RWPE2 (cell line): ENCODE results near the gene HLCS.

Source experiments
- ATAC-seq: fragments of 200-7000 bp; cut with Tn5 transposase; 3 replicates; pipeline ENCODE4 v1.9.1; 2021; ENCODE audit warnings: low read depth
- DNase-seq: peaks from one replicate; pipeline ENCODE4 v3.0.0-alpha.2; 2020; ENCODE audit warnings: low spot score
- H3K27ac ChIP-seq: fragments of 450-650 bp; 2 replicates; pipeline ENCODE4 v1.5.1; 2017; ENCODE audit warnings: mild to moderate bottlenecking; ENCODE audit not compliant: poor library complexity, severe bottlenecking
- H3K27me3 ChIP-seq: fragments of 250-450 bp; sonication (Bioruptor Pico); 2 replicates; pipeline ENCODE4 v1.5.1; 2021; ENCODE audit warnings: mild to moderate bottlenecking, moderate library complexity; ENCODE audit not compliant: insufficient read depth, poor library complexity, severe bottlenecking
- H3K36me3 ChIP-seq: fragments of 250-450 bp; sonication (Bioruptor Pico); 2 replicates; pipeline ENCODE4 v1.5.1; 2020; ENCODE audit warnings: low read depth, mild to moderate bottlenecking, moderate library complexity
- H3K4me1 ChIP-seq: fragments of 250-450 bp; sonication (Bioruptor Pico); 2 replicates; pipeline ENCODE4 v1.5.1; 2021; ENCODE audit warnings: mild to moderate bottlenecking, moderate library complexity; ENCODE audit not compliant: insufficient read depth, poor library complexity, severe bottlenecking
- H3K4me3 ChIP-seq: fragments of 250-450 bp; sonication (Bioruptor Pico); 2 replicates; pipeline ENCODE4 v1.5.1; 2021; ENCODE audit warnings: mild to moderate bottlenecking, moderate library complexity; ENCODE audit not compliant: severe bottlenecking
- H3K9me3 ChIP-seq: fragments of 250-450 bp; sonication (Bioruptor Pico); 2 replicates; pipeline ENCODE4 v1.5.1; 2021; ENCODE audit warnings: mild to moderate bottlenecking, moderate library complexity; ENCODE audit not compliant: severe bottlenecking
- TF ChIP-seq, protein P1 (sequence below): fragments of 450-650 bp; IDR thresholded peaks from one replicate; pipeline ENCODE4 v1.5.1; 2017; ENCODE audit warnings: mild to moderate bottlenecking, moderate library complexity; ENCODE audit not compliant: poor library complexity, severe bottlenecking

HLCS gene

DNA sequence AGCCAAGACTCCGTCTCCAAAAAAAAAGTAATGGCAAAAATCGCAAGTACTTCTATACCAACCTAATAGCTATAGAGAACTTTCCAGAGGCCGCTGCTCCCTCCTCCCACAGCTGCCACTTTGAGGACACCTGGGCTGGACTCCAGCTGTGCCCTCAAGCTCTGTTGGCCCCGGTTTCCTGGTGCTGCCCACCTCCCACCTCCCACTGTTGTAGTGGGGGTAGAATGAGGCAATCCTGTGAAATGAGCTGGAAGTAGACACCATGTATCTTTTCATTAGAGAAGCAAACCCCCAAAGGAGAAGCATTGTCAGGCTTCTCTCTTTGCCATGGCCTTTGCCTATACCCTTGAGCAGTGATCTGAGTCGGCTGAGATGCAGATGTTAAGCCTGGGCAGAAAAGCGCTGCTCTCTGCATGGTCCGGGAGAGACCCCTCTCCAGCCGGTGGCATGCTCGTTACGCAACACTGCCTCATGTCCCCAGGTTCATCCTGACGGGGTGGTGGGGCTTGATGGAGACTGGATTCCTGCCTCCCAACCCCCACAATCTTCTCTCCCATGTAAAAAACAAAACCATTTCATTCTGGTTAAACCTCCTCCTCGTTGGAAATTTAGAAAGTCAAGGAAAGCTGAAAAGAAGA is 227.9 kb downstream of the HLCS start:
- no peak for ATAC-seq
- Histone ChIP-seq H3K27me3 (no peaks in the 10 kb centered on the region), H3K9me3 (no peaks in the 10 kb centered on the region), H3K4me1 (no peaks in the 10 kb centered on the region), H3K4me3 (no peak overlapping the region), H3K27ac (no peak overlapping the region), H3K36me3 (peaks cover 41% of the 10 kb centered on the region)
- TF ChIP-seq, protein P1, sequence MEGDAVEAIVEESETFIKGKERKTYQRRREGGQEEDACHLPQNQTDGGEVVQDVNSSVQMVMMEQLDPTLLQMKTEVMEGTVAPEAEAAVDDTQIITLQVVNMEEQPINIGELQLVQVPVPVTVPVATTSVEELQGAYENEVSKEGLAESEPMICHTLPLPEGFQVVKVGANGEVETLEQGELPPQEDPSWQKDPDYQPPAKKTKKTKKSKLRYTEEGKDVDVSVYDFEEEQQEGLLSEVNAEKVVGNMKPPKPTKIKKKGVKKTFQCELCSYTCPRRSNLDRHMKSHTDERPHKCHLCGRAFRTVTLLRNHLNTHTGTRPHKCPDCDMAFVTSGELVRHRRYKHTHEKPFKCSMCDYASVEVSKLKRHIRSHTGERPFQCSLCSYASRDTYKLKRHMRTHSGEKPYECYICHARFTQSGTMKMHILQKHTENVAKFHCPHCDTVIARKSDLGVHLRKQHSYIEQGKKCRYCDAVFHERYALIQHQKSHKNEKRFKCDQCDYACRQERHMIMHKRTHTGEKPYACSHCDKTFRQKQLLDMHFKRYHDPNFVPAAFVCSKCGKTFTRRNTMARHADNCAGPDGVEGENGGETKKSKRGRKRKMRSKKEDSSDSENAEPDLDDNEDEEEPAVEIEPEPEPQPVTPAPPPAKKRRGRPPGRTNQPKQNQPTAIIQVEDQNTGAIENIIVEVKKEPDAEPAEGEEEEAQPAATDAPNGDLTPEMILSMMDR, result no peak
- DNase-seq, result no peak

DNA sequence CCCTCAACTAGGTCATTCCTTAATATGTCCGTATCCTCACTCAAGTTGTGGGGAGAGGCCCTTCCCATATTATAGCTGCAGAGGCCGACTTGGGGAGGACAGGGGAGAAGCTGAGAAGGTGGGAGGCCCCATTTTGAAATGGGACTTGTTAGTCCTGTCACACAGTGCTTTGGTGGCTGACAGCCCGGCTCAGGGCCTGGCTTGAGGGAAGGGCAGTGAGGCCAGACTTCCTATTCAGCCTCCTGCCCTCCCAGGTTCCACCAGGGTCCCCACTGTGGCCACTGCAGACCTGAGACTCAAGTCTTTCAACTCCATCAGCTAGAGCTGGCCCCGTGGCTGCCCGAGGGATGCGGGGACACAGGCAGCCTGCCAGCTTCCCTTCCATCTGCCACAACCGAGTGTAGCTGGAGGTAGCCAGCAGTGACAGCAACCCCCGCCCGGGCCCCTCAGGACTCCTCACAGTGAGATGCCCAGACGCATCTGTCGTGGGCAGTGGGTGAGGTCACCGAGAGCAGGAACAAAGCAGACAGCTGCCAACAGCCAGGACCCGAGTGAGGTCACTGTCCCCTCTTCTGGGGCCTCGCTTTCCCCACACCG is 230.6 kb downstream of the HLCS start:
- Histone ChIP-seq H3K4me3 (no peak overlapping the region), H3K27me3 (no peaks in the 10 kb centered on the region), H3K36me3 (peaks cover 44% of the 10 kb centered on the region), H3K9me3 (no peaks in the 10 kb centered on the region), H3K4me1 (no peaks in the 10 kb centered on the region), H3K27ac (no peak overlapping the region)
- DNase-seq (no peak), ATAC-seq (no peak)
- TF ChIP-seq, protein P1, result no peak

DNA sequence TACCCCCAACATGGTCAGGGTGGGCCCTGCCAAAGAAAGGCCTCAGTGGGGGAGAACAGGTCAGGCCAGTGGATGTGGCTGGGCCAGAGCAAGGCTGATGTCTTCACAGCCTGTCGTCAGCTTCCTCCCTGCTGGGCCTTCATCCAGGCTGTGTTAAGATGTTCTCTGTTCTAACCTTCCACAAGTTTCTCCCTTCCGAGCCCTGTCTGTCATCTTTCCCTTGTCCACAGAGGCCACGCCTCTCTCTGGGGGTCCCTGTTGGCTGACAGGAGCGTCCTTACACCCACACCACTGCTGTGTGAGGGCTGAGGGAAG is 231.3 kb downstream of the HLCS start:
- Histone ChIP-seq H3K4me1 (no peaks in the 10 kb centered on the region), H3K27me3 (no peaks in the 10 kb centered on the region), H3K4me3 (no peak overlapping the region), H3K36me3 (peaks cover 51% of the 10 kb centered on the region), H3K27ac (no peak overlapping the region), H3K9me3 (no peaks in the 10 kb centered on the region)
- TF ChIP-seq, protein P1, result no peak
- ATAC-seq (no peak), DNase-seq (no peak)

DNA sequence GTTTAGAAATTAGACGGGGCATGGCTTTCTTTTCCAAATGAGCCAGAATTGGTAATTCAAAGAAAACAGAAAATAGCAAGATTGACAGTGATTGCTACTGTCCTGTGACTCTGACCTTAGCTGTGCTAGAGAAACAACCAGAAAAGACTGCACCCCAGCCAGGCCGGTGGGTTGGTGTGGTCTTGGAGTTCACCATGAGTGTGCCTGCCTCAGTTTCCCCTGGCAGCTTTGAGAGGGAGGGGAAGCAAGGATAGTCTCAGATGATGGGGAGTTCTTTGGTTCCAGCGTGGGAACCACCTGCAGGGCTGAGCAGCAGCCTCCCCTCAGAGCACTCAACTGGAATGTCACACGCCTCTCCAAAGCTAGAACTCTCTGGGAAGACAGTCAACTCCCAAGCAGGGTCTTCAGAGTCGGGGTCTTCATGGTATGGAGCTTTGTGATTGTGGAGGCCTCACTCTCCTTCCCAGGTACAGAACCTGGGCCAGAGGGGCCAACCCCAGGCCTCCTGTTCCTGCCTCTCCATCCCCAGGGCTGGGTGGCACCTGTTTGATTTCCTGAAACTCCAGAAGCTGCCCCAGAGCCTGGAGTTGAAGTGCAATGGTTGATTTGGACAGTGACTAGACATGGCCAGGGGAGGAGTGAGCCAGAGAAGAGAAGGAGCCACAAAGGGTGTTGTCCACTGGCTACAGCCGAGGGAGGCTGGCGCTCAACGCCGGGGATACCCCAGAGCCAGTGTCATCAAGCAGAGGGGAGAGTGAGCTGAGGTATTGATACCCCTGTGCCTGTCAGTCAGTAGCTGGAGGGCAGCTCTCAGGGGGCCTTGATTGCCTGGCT is 231.9 kb downstream of the HLCS start:
- DNase-seq, result no peak
- Histone ChIP-seq H3K4me1 (no peaks in the 10 kb centered on the region), H3K27me3 (no peaks in the 10 kb centered on the region)

More for the DNA sequence above, 231.9 kb downstream of the HLCS start:
- Histone ChIP-seq H3K36me3 (peaks cover 54% of the 10 kb centered on the region), H3K27ac (no peak overlapping the region), H3K9me3 (no peaks in the 10 kb centered on the region), H3K4me3 (no peak overlapping the region)
- ATAC-seq, result no peak
- TF ChIP-seq, protein P1, result no peak
